ENCODE results near the gene NPIPB6. TPM values are rescaled to one million over a fixed set of nuclear protein-coding genes. Genes with fewer than 3 reads are reported as not detected.

The NPIPB6 gene
- total and polyA plus RNA-seq, 12 donors = 0.12 to 1.8 (median 0.69) TPM; not detected in 2

- ATAC-seq = no peak
- no peak overlapping the region for H3K27ac ChIP-seq
- H3K27me3 ChIP-seq = peaks cover 0 to 4% (median 0%) of the 10 kb centered on the region in 7 donors
- TF ChIP-seq, protein P1, sequence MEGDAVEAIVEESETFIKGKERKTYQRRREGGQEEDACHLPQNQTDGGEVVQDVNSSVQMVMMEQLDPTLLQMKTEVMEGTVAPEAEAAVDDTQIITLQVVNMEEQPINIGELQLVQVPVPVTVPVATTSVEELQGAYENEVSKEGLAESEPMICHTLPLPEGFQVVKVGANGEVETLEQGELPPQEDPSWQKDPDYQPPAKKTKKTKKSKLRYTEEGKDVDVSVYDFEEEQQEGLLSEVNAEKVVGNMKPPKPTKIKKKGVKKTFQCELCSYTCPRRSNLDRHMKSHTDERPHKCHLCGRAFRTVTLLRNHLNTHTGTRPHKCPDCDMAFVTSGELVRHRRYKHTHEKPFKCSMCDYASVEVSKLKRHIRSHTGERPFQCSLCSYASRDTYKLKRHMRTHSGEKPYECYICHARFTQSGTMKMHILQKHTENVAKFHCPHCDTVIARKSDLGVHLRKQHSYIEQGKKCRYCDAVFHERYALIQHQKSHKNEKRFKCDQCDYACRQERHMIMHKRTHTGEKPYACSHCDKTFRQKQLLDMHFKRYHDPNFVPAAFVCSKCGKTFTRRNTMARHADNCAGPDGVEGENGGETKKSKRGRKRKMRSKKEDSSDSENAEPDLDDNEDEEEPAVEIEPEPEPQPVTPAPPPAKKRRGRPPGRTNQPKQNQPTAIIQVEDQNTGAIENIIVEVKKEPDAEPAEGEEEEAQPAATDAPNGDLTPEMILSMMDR (IDR thresholded peaks at IDR 0.05) = no peak
- 96% methylated on average over 43 to 49 of the region's 49 CpGs for WGBS, 2 donors
- no peak for DNase-seq
- no peak overlapping the region for H3K4me3 ChIP-seq
- H3K4me1 ChIP-seq = peaks cover 0 to 6% (median 0%) of the 10 kb centered on the region in 9 donors
- intact Hi-C loops (cut with DNase I) = no loop called here
- no peaks in the 10 kb centered on the region for H3K36me3 ChIP-seq
- H3K9me3 ChIP-seq = no peaks in the 10 kb centered on the region
Measured at GRCh38 chr16:28320741-28321140, 42.6 kb downstream of the NPIPB6 start.

DNA sequence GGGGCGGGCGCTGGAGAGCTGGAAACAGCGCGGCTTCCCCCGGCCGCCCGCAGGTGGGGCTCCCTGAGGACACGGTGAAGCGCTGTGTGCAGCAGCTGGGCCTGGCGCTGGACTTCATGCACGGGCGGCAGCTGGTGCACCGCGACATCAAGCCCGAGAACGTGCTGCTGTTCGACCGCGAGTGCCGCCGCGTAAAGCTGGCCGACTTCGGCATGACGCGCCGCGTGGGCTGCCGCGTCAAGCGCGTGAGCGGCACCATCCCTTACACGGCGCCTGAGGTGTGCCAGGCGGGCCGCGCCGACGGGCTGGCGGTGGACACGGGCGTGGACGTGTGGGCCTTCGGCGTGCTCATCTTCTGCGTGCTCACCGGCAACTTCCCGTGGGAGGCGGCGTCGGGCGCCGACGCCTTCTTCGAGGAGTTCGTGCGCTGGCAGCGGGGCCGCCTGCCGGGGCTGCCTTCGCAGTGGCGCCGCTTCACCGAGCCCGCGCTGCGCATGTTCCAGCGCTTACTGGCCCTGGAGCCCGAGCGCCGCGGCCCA lies 43.2 kb downstream of the NPIPB6 start:
- Histone ChIP-seq H3K27ac (no peak overlapping the region), H3K27me3 (peaks cover 0 to 4% (median 0%) of the 10 kb centered on the region in 7 donors), H3K4me3 (no peak overlapping the region), H3K9me3 (no peaks in the 10 kb centered on the region), H3K4me1 (peaks cover 0 to 6% (median 0%) of the 10 kb centered on the region in 9 donors), H3K36me3 (no peaks in the 10 kb centered on the region)
- no peak for DNase-seq
- WGBS, 2 donors = 96 to 97% methylated on average over 73 of the region's 73 CpGs
- intact Hi-C loops (cut with DNase I) = no loop called here
- TF ChIP-seq, protein P1 (IDR thresholded peaks at IDR 0.05) = no peak
- ATAC-seq = no peak

DNA sequence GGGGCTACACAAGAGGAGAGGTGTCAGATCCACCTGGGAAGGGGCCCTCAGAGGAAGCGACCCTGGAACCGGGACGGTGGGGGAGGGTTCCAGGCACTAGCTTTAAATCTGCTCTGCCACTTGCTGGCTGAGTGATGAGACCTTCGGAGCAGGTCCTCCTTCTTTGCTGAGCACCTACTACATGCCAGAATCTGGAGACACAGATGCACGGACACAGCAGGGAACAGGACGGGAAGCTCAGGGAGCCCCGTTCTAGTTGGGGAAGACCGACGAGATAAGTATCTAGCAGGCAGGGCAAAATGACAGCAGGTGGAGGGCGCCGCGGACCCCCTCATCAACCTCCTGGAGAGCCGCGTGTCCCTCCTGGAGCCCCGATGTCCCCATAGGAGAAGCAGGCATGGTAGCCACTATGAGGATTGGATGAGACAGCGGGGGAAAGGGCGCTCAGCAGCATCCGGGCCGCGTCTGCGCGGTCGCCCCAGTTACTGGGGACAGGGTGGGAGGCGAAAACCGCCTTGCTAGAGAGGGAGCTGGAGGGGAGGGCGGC lies 43.8 kb downstream of the NPIPB6 start:
- WGBS, 2 donors = 92% methylated on average over 26 of the region's 26 CpGs
- TF ChIP-seq, protein P1 (IDR thresholded peaks at IDR 0.05) = no peak
- Histone ChIP-seq H3K36me3 (no peaks in the 10 kb centered on the region), H3K9me3 (no peaks in the 10 kb centered on the region), H3K27me3 (peaks cover 0 to 4% (median 0%) of the 10 kb centered on the region in 7 donors), H3K4me3 (no peak overlapping the region), H3K27ac (no peak overlapping the region), H3K4me1 (peaks cover 0 to 6% (median 0%) of the 10 kb centered on the region in 9 donors)
- DNase-seq (no peak), ATAC-seq (no peak)
- intact Hi-C loops (cut with DNase I) = loop anchor here in 4 of 10 donors (5.0 kb wide), 1 partner anchor 42 kb away; no protein-coding TSS in a partner anchor

- TF ChIP-seq, protein P1 (IDR thresholded peaks at IDR 0.05) = no peak
- no peaks in the 10 kb centered on the region for H3K36me3 ChIP-seq
- WGBS, 2 donors = 84% methylated on average over 9 of the region's 9 CpGs
- no peak overlapping the region for H3K4me3 ChIP-seq
- peaks cover 0 to 6% (median 0%) of the 10 kb centered on the region in 9 donors for H3K4me1 ChIP-seq
- H3K27ac ChIP-seq = no peak overlapping the region
- H3K27me3 ChIP-seq = peaks cover 0 to 4% (median 0%) of the 10 kb centered on the region in 7 donors
- no peaks in the 10 kb centered on the region for H3K9me3 ChIP-seq
- intact Hi-C loops (cut with DNase I) = loop anchor here in 5 of 10 donors (1.0 to 5.0 kb wide), 2 partner anchors 39 to 41 kb away; no protein-coding TSS in a partner anchor
- no peak for DNase-seq
- no peak for ATAC-seq
Measured at GRCh38 chr16:28318042-28318744, 45.1 kb downstream of the NPIPB6 start.
